ENCODE measurements around the gene CFAP97D2.

The CFAP97D2 gene

GRCh38 chr13:114257014-114257413 lies 78.0 kb downstream of the CFAP97D2 start:
- no peaks in the 10 kb centered on the region for H3K79me2 ChIP-seq (ENCODE audit: control insufficient read depth, low read length)
- H3F3A ChIP-seq (ENCODE audit: control insufficient read depth, insufficient read depth): no peaks in the 10 kb centered on the region
- no peaks in the 10 kb centered on the region for H4K20me1 ChIP-seq (ENCODE audit: control insufficient read depth, insufficient read depth, low read depth, low read length)
- H3K36me3 ChIP-seq (ENCODE audit: control insufficient read depth, low read length): peaks cover 83% of the 10 kb centered on the region
- no peaks in the 10 kb centered on the region for H3K4me1 ChIP-seq (ENCODE audit: control insufficient read depth, low read length)
- no peak overlapping the region for H3K4me2 ChIP-seq (ENCODE audit: low read length)
- H3K4me3 ChIP-seq (ENCODE audit: low read length): no peak overlapping the region
- TF ChIP-seq EZH2phosphoT487 (IDR thresholded peaks at IDR 0.05; ENCODE audit: borderline replicate concordance, low read length) (no peak), CTCF (IDR thresholded peaks at IDR 0.05; ENCODE audit: low read depth, low read length, poor library complexity, severe bottlenecking) (no peak)
- H3K9me3 ChIP-seq (ENCODE audit: control insufficient read depth, insufficient read depth, low read length): no peaks in the 10 kb centered on the region
- no peak overlapping the region for H3K27ac ChIP-seq (ENCODE audit: low read depth, low read length)
- no peaks in the 10 kb centered on the region for H3K9me2 ChIP-seq (replicated peaks; ENCODE audit: control insufficient read depth, low read length)
- no peaks in the 10 kb centered on the region for H3K27me3 ChIP-seq (ENCODE audit: control insufficient read depth, low read length)

GRCh38 chr13:114258589-114258988 lies 79.5 kb downstream of the CFAP97D2 start:
- H3K9me2 ChIP-seq (replicated peaks; ENCODE audit: control insufficient read depth, low read length): no peaks in the 10 kb centered on the region
- no peak overlapping the region for H3K4me2 ChIP-seq (ENCODE audit: low read length)
- H3K79me2 ChIP-seq (ENCODE audit: control insufficient read depth, low read length): no peaks in the 10 kb centered on the region
- no peaks in the 10 kb centered on the region for H3F3A ChIP-seq (ENCODE audit: control insufficient read depth, insufficient read depth)
- H3K36me3 ChIP-seq (ENCODE audit: control insufficient read depth, low read length): peaks cover 87% of the 10 kb centered on the region
- H3K4me1 ChIP-seq (ENCODE audit: control insufficient read depth, low read length): no peaks in the 10 kb centered on the region
- H3K4me3 ChIP-seq (ENCODE audit: low read length): no peak overlapping the region
- TF ChIP-seq CTCF (IDR thresholded peaks at IDR 0.05; ENCODE audit: low read depth, low read length, poor library complexity, severe bottlenecking) (no peak), EZH2phosphoT487 (IDR thresholded peaks at IDR 0.05; ENCODE audit: borderline replicate concordance, low read length) (no peak)
- no peaks in the 10 kb centered on the region for H3K9me3 ChIP-seq (ENCODE audit: control insufficient read depth, insufficient read depth, low read length)
- no peaks in the 10 kb centered on the region for H3K27me3 ChIP-seq (ENCODE audit: control insufficient read depth, low read length)
- no peaks in the 10 kb centered on the region for H4K20me1 ChIP-seq (ENCODE audit: control insufficient read depth, insufficient read depth, low read depth, low read length)
- no peak overlapping the region for H3K27ac ChIP-seq (ENCODE audit: low read depth, low read length)

GRCh38 chr13:114259374-114259773 lies 80.3 kb downstream of the CFAP97D2 start:
- H3K9me3 ChIP-seq (ENCODE audit: control insufficient read depth, insufficient read depth, low read length): no peaks in the 10 kb centered on the region
- no peak overlapping the region for H3K27ac ChIP-seq (ENCODE audit: low read depth, low read length)
- TF ChIP-seq EZH2phosphoT487 (IDR thresholded peaks at IDR 0.05; ENCODE audit: borderline replicate concordance, low read length) (no peak), CTCF (IDR thresholded peaks at IDR 0.05; ENCODE audit: low read depth, low read length, poor library complexity, severe bottlenecking) (no peak)
- H3K9me2 ChIP-seq (replicated peaks; ENCODE audit: control insufficient read depth, low read length): no peaks in the 10 kb centered on the region
- no peak overlapping the region for H3K4me2 ChIP-seq (ENCODE audit: low read length)
- no peaks in the 10 kb centered on the region for H3K27me3 ChIP-seq (ENCODE audit: control insufficient read depth, low read length)
- H4K20me1 ChIP-seq (ENCODE audit: control insufficient read depth, insufficient read depth, low read depth, low read length): no peaks in the 10 kb centered on the region
- H3F3A ChIP-seq (ENCODE audit: control insufficient read depth, insufficient read depth): no peaks in the 10 kb centered on the region
- no peaks in the 10 kb centered on the region for H3K79me2 ChIP-seq (ENCODE audit: control insufficient read depth, low read length)
- peaks cover 87% of the 10 kb centered on the region for H3K36me3 ChIP-seq (ENCODE audit: control insufficient read depth, low read length)
- H3K4me1 ChIP-seq (ENCODE audit: control insufficient read depth, low read length): no peaks in the 10 kb centered on the region
- no peak overlapping the region for H3K4me3 ChIP-seq (ENCODE audit: low read length)

- Histone ChIP-seq H3K27me3 (ENCODE audit: control insufficient read depth, low read length) (no peaks in the 10 kb centered on the region), H3K4me3 (ENCODE audit: low read length) (no peak overlapping the region), H3K36me3 (ENCODE audit: control insufficient read depth, low read length) (peaks cover 87% of the 10 kb centered on the region), H4K20me1 (ENCODE audit: control insufficient read depth, insufficient read depth, low read depth, low read length) (no peaks in the 10 kb centered on the region), H3K9me2 (replicated peaks; ENCODE audit: control insufficient read depth, low read length) (no peaks in the 10 kb centered on the region), H3K4me1 (ENCODE audit: control insufficient read depth, low read length) (no peaks in the 10 kb centered on the region), H3K9me3 (ENCODE audit: control insufficient read depth, insufficient read depth, low read length) (no peaks in the 10 kb centered on the region), H3K4me2 (ENCODE audit: low read length) (no peak overlapping the region), H3F3A (ENCODE audit: control insufficient read depth, insufficient read depth) (no peaks in the 10 kb centered on the region), H3K79me2 (ENCODE audit: control insufficient read depth, low read length) (no peaks in the 10 kb centered on the region), H3K27ac (ENCODE audit: low read depth, low read length) (no peak overlapping the region)
- TF ChIP-seq CTCF (IDR thresholded peaks at IDR 0.05; ENCODE audit: low read depth, low read length, poor library complexity, severe bottlenecking): no peak
Measured at GRCh38 chr13:114259974-114260373, 80.9 kb downstream of the CFAP97D2 start.

Measured in DOHH2 (cell line).